ENCODE data around the gene AGO1.
"Not testable (repeated sequence)": the region's sequence is repeated elsewhere in the genome, so short reads cannot be mapped to it uniquely, and the experiment has no call there.

AGO1 gene

DNA sequence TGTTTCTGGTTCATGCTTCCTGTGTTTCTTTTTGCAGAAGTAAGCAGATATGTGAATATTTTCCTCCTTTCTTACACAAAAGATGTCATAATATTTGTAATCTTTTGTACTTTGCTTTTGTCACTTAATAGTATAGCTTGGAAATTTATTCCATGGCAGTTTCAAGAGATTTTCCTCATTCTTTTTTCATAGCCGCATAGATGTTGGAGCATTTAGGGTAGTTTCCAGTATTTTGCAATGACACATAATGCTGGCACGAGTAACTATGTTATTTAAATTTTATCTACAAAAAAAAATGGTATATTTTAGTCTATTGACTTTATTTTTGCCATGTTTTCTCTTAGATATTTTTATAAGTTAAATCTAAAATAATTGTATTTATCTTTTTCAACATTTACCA, 88.6 kb downstream of the AGO1 start:
- DNase-seq (ENCODE audit: low read depth in 1 of 2, low spot score in 1 of 2): no peak

- not testable (repeated sequence) for DNase-seq (ENCODE audit: low read depth in 1 of 2, low spot score in 1 of 2)
Observed at GRCh38 chr1:35972631-35973030, 89.6 kb downstream of the AGO1 start.

DNA sequence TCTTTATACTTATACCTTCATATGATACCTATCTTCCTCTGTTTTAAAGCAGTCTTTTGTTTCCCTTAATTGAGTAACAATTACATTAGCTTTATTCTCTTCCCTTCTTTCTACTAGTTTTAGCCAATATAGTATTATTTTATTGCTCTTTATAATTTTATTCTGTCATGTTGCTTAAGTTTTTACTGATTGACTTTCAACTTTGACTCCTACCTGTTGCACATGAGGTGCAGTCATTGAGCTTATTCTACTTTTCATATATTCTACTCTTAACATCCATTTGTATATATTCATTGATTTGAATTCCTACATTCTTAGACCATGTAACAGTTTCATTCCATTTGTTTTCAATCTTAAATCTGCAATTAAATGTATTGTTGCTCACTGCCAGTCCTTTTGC, 97.1 kb downstream of the AGO1 start:
- DNase-seq (ENCODE audit: low read depth in 1 of 2, low spot score in 1 of 2): no peak

Measured in activated T-helper 1 cell treated with anti-CD3 and anti-CD28 coated beads, Interleukin-2, amount 50 U/mL, for 16 hours (primary cell).